Loucy (cell line): ENCODE measurements around the gene VPS51.

ENCODE experiments used
- CTCF ChIP-seq: fragments of 200-600 bp; sonication (generic); conservative IDR thresholded peaks from 2 replicates; pipeline ENCODE4 v1.5.1; 2014; ENCODE audit warnings: mild to moderate bottlenecking, antibody characterized with exemption, low read length
- EZH2phosphoT487 ChIP-seq: fragments of 200-600 bp; IDR thresholded peaks from 2 replicates; pipeline ENCODE4 v1.6.1; 2018; ENCODE audit warnings: antibody characterized with exemption, mild to moderate bottlenecking, moderate library complexity, borderline replicate concordance

- TF ChIP-seq CTCF (no peak), EZH2phosphoT487 (no peak)
Observed at GRCh38 chr11:65066805-65067291, 29.2 kb upstream of the VPS51 start.
